Activated B cell treated with CpG ODN at 0.5 μM for 24 hours (primary cell): ENCODE results near the gene WASF3. TPM values are rescaled to one million over a fixed set of nuclear protein-coding genes. Genes with fewer than 3 reads are reported as not detected.

ENCODE experiments used
- ATAC-seq: fragments of 200-7000 bp; cut with Tn5 transposase; one replicate; pipeline ENCODE4 v1.10.0; 2021; ENCODE audit warnings: low read depth, mild to moderate bottlenecking, moderate library complexity
- CTCF ChIA-PET: fragments of 350-600 bp; sonication (Branson Sonifier 250); formaldehyde crosslinking; loops from one replicate; lab custom pipeline; 2021; ENCODE audit warnings: antibody characterized with exemption; lab: Charles Lee
- POLR2A ChIA-PET: fragments of 350-600 bp; sonication (Branson Sonifier 250); formaldehyde crosslinking; loops from one replicate; lab custom pipeline; 2021; ENCODE audit warnings: antibody characterized with exemption; lab: Charles Lee
- DNase-seq: peaks from one replicate; pipeline ENCODE4 v3.0.0; 2022
- H3K27ac Mint-ChIP-seq: one replicate; pipeline ENCODE4 v1.8.0; 2020; ENCODE audit warnings: mixed read lengths
- H3K27me3 Mint-ChIP-seq: one replicate; pipeline ENCODE4 v1.8.0; 2021; ENCODE audit warnings: mixed read lengths
- H3K36me3 Mint-ChIP-seq: one replicate; pipeline ENCODE4 v1.8.0; 2021; ENCODE audit warnings: low read depth, mixed read lengths
- H3K4me1 Mint-ChIP-seq: one replicate; pipeline ENCODE4 v1.8.0; 2021; ENCODE audit warnings: mixed read lengths
- H3K4me3 Mint-ChIP-seq: one replicate; pipeline ENCODE4 v1.8.0; 2020; ENCODE audit warnings: mild to moderate bottlenecking, mixed read lengths
- H3K9me3 Mint-ChIP-seq: one replicate; pipeline ENCODE4 v1.8.0; 2020; ENCODE audit warnings: mixed read lengths
- CTCF ChIP-seq: fragments of 200-600 bp; IDR thresholded peaks from one replicate; pipeline ENCODE4 v1.8.0; 2022; ENCODE audit warnings: antibody characterized with exemption, mild to moderate bottlenecking
- intact Hi-C: fragments of 100-400 bp; cut with micrococcal nuclease; formaldehyde crosslinking; loops from one replicate; pipeline ENCODE4 v1.15.1; 2024
- total RNA-seq: library from RNA; stranded (reverse); gene quantifications from 2 replicates; pipeline ENCODE4 v1.2.3, GENCODE V29; 2022

The WASF3 gene
- total RNA-seq, 1 donor from 2014 or later: 0.35 TPM

DNA sequence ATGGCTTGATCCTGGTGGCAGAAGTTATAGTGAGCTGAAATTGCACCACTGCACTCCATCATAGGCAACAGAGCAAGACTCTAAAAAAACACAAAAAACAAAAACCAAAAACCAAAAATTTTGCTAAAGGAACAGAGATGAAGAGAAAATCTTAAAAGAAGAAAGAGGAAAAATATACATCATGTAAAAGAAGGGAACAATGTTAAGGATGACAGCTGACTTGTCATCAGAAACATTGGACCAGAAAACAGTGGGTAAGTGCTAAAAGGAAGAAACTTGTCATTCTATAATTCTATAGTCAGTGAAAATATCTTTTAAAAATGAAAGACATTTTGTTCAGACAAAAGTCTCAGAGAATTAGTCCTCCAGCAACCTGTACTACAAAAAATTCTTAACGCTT lies 93.8 kb downstream of the WASF3 start:
- intact Hi-C loops: no loop called here
- Mint-ChIP-seq H3K36me3 (peaks cover 2% of the 10 kb centered on the region), H3K4me3 (no peak overlapping the region), H3K27ac (no peak overlapping the region), H3K27me3 (peaks cover 4% of the 10 kb centered on the region), H3K9me3 (peaks cover 12% of the 10 kb centered on the region), H3K4me1 (no peaks in the 10 kb centered on the region)
- ChIA-PET CTCF (no interaction called here), POLR2A (no interaction called here)
- ATAC-seq: no peak
- no peak for TF ChIP-seq CTCF
- DNase-seq: no peak

DNA sequence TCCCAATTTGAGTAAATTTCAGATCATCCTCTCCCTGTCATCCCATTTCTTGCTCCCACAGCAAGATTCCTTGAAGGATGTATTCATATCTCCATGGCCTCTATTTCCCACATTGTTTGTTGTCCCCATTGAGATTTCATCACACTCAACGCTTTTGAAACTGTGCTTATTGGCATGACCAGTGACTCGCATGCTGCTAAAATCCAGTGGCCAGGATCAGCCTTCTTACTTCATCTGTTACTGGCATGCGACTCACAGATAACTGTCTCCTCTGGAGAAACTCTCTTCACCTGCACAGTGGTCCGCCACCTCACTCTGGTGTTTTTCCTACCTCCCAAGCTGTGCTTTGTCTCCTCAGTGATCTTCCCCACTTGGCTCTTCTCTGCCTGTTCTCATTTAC lies 95.8 kb downstream of the WASF3 start:
- no peak for ATAC-seq
- ChIA-PET CTCF (no interaction called here), POLR2A (no interaction called here)
- H3K27ac Mint-ChIP-seq: no peak overlapping the region
- H3K27me3 Mint-ChIP-seq: peaks cover 4% of the 10 kb centered on the region
- H3K4me1 Mint-ChIP-seq: no peaks in the 10 kb centered on the region
- H3K9me3 Mint-ChIP-seq: peaks cover 12% of the 10 kb centered on the region
- intact Hi-C loops: no loop called here
- H3K36me3 Mint-ChIP-seq: peaks cover 2% of the 10 kb centered on the region
- no peak overlapping the region for H3K4me3 Mint-ChIP-seq
- no peak for DNase-seq
- TF ChIP-seq CTCF: no peak

DNA sequence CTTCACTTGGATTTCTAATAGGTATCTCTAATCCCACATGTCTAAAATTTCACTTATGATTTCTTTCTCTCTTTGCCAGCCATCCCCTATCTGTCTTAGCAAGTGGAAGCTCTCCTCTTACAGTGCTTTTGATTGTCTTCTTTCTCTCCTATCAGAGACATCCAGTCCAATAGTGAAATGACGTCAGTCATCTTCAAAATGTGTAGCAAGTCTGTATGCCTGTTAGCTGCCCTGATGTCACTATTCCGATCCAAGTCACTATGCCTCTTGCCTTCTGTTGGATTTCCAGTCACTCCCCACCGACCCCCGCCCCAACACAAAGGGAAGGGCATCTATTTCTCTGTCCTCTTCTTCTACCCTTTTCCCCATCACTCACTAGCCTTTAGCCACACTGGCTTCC lies 96.4 kb downstream of the WASF3 start:
- Mint-ChIP-seq H3K36me3 (peaks cover 2% of the 10 kb centered on the region), H3K27ac (no peak overlapping the region), H3K4me3 (no peak overlapping the region), H3K9me3 (peaks cover 12% of the 10 kb centered on the region), H3K4me1 (no peaks in the 10 kb centered on the region), H3K27me3 (no peaks in the 10 kb centered on the region)
- DNase-seq (no peak), ATAC-seq (no peak)
- no peak for TF ChIP-seq CTCF
- ChIA-PET POLR2A (no interaction called here), CTCF (no interaction called here)
- intact Hi-C loops: no loop called here

- intact Hi-C loops: no loop called here
- H3K4me3 Mint-ChIP-seq: no peak overlapping the region
- no peaks in the 10 kb centered on the region for H3K9me3 Mint-ChIP-seq
- no peaks in the 10 kb centered on the region for H3K36me3 Mint-ChIP-seq
- DNase-seq (no peak), ATAC-seq (no peak)
- H3K27ac Mint-ChIP-seq: no peak overlapping the region
- CTCF ChIA-PET: no interaction called here
- H3K4me1 Mint-ChIP-seq: no peaks in the 10 kb centered on the region
- POLR2A ChIA-PET: no interaction called here
- TF ChIP-seq CTCF: no peak
- peaks cover 3% of the 10 kb centered on the region for H3K27me3 Mint-ChIP-seq
Measured at GRCh38 chr13:26656919-26657318, 99.4 kb downstream of the WASF3 start.

DNA sequence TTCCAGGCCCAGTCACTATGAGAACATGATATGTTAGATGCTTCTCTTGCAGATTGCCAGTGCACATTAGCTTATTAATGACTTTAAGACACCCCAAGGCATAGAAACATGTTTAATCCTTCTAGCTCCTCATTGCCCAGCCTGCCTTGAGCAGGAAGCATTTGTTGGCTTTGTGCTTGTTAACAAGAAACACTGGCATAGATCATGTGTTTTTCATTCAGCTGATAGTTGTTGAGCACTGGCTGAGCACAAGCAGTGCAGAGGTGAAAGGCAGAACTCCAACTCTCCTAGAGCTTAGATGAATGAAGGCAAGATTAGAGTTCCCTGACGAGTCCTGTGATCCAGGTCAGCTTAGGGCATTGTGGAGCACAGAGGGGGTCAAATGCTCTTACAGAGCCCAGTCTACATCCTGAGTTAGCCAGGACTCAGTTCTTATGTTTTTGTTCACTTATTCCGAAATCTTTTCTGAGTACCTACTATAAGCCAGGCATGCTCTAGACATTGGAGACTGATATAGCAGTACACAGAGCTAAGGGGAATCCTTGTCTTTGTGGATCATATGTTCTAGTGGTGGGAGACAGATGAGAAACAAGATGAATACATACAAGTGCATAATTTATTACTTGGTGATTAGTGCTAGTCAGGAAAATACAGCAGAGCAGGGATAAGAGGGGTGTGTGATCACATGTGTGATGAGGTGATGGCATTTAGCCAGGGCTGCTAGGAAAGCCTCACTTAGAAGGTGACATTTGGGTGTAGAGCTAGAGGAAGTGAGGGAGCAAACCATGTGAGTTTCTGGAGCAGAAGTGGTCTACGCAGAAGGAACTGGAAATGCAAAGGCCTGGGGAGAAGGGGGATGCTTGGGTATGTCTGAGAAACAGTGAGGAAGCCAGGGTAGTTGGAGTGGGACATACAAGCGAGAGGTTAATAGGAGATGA lies 101.2 kb downstream of the WASF3 start:
- no peak for TF ChIP-seq CTCF
- POLR2A ChIA-PET: no interaction called here

More for the DNA sequence above, 101.2 kb downstream of the WASF3 start:
- CTCF ChIA-PET: no interaction called here
- no peak overlapping the region for H3K4me3 Mint-ChIP-seq
- intact Hi-C loops: no loop called here
- no peak overlapping the region for H3K27ac Mint-ChIP-seq
- ATAC-seq: no peak
- no peaks in the 10 kb centered on the region for H3K9me3 Mint-ChIP-seq
- no peak for DNase-seq
- peaks cover 6% of the 10 kb centered on the region for H3K27me3 Mint-ChIP-seq
- no peaks in the 10 kb centered on the region for H3K4me1 Mint-ChIP-seq
- H3K36me3 Mint-ChIP-seq: no peaks in the 10 kb centered on the region
